Spleen (tissue), 11 donors: ENCODE measurements around the gene LKAAEAR1. TPM values are rescaled to one million over a fixed set of nuclear protein-coding genes. Genes with fewer than 3 reads are reported as not detected.
A peak's percentile ranks its signal among the peaks of the same experiment; 100 is the strongest.

Experiments used
- DNase-seq: peaks from one replicate; pipeline ENCODE4 v3.0.0-alpha.2; 2020
- H3K27ac ChIP-seq, 8 donors: fragments of 200-600 bp; sonication (generic) in 7 of 8; 1 replicate in 4 of 8; 2 replicates in 4 of 8; pipeline versions ENCODE4 v1.5.0 to v1.8.0; 2016 to 2021; ENCODE audit warnings: inconsistent platforms in 4 of 8, mild to moderate bottlenecking in 4 of 8, moderate library complexity in 1 of 8
- H3K27me3 ChIP-seq, 7 donors: fragments of 200-600 bp; sonication (generic) in 6 of 7; replicated peaks in 1 of 7; 1 replicate in 4 of 7; 2 replicates in 3 of 7; pipeline versions ENCODE4 v1.5.0 to v1.8.0; 2016 to 2021; ENCODE audit warnings: inconsistent platforms in 3 of 7, mild to moderate bottlenecking in 1 of 7
- H3K36me3 ChIP-seq, 6 donors: fragments of 200-600 bp; sonication (generic) in 5 of 6; 1 replicate in 4 of 6; 2 replicates in 2 of 6; pipeline versions ENCODE4 v1.5.0 to v1.8.0; 2016 to 2021; ENCODE audit warnings: inconsistent platforms in 2 of 6
- H3K4me1 ChIP-seq, 6 donors: fragments of 200-600 bp; sonication (generic) in 5 of 6; 1 replicate in 3 of 6; 2 replicates in 3 of 6; pipeline versions ENCODE4 v1.5.0 to v1.8.0; 2016 to 2021; ENCODE audit warnings: inconsistent platforms in 3 of 6
- H3K4me3 ChIP-seq, 8 donors: fragments of 200-600 bp; sonication (generic) in 7 of 8; 1 replicate in 4 of 8; 2 replicates in 4 of 8; pipeline versions ENCODE4 v1.5.0 to v1.8.0; 2016 to 2021; ENCODE audit warnings: inconsistent platforms in 4 of 8, mild to moderate bottlenecking in 4 of 8, moderate library complexity in 2 of 8
- H3K9me3 ChIP-seq, 8 donors: fragments of 200-600 bp; sonication (generic) in 7 of 8; 1 replicate in 4 of 8; 2 replicates in 4 of 8; pipeline versions ENCODE4 v1.5.0 to v1.8.0; 2016 to 2021; ENCODE audit warnings: inconsistent platforms in 4 of 8
- POLR2A ChIP-seq, 3 donors: fragments of 450-650 bp; IDR thresholded peaks; one replicate each; pipeline ENCODE4 v1.5.1; 2017; ENCODE audit warnings: antibody characterized with exemption in 3 of 3, mild to moderate bottlenecking in 1 of 3
- POLR2AphosphoS5 ChIP-seq, 3 donors: sonication (generic); formaldehyde crosslinking; IDR thresholded peaks; one replicate each; pipeline ENCODE4 v1.5.1; 2017; ENCODE audit warnings: antibody characterized with exemption in 3 of 3
- WGBS, 5 donors: extraction: QIAGEN DNeasy Blood & Tissue Kit in 3 of 5; methylation state at CpG; one replicate each; pipeline versions ENCODE4 v1.1.5 to v1.1.7; 2013 to 2018; 5-methylcytosine and 5-hydroxymethylcytosine counted together
- intact Hi-C: fragments of 100-400 bp; cut with DNase I; formaldehyde crosslinking; loops from one replicate; pipeline ENCODE4 v1.15.0; 2023; ENCODE audit warnings: low total_unique reads
- polyA plus RNA-seq, 3 donors: library from polyadenylated mRNA; stranded (reverse); fragments of 200-250 nt; gene quantifications; one replicate each; pipeline ENCODE4 v1.2.1, GENCODE V29; 2013
- total RNA-seq, 7 donors: library from RNA; depleted of rRNA in 3 of 7; stranded (reverse); fragments of >200 nt in 3 of 7; fragmentation: NEBNext Ultra II Directional in 4 of 7; extraction: Animal tissue kit (Norgen Biotek cat#: 25700) in 4 of 7; gene quantifications; one replicate each; pipeline versions ENCODE4 v1.1.0 to v1.2.1, GENCODE V29; 2016 to 2021
- TF ChIP-seq, protein P1 (sequence below), 11 experiments: fragments of 200-600 bp in 7 of 11; fragments of 450-650 bp in 4 of 11; sonication (generic) in 4 of 11; IDR thresholded peaks in 8 of 11; conservative IDR thresholded peaks in 3 of 11; 1 replicate in 7 of 11; 2 replicates in 4 of 11; pipeline versions ENCODE4 v1.4.0 to v1.8.0; 2016 to 2021; ENCODE audit warnings: antibody characterized with exemption in 11 of 11, inconsistent platforms in 4 of 11, mild to moderate bottlenecking in 1 of 11
- donor health status: healthy with polysubstance abuse.
- donor health status: DM: no; HTN: no; CAD: no; lungs with moderate emphysema.
- donor health status: DM: no; HTN: no; CAD: no.
- donor health status: Bipolar disorder and iron deficiency.
- donor health status: healthy.
- donor health status: DM: no; HTN: no; CAD: no.
- donor health status: DM: yes; HTN: yes; CAD: no.

LKAAEAR1 gene
- total and polyA plus RNA-seq, 10 donors, result 0.26 to 0.66 (median 0.51) TPM; not detected in 6

DNA sequence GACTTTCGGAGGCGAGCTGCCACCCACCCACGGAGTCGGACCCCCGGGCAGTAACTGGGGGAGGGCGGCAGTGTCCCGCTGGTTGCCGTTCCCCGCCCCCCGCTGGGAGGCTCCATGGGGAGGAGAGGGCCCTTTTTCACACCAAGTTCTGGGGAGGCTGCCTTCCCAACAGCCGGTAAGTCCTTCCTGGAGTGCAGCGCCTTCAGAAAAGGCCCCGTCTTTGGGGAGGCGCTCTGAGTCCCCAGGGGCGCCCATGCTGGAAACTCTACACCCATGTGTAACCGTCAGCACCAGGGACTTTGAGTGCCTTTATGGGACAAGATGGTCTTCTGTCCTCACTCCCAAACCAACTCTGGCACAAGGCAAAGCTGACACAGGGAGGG lies 34.3 kb downstream of the LKAAEAR1 start:
- Histone ChIP-seq H3K27me3 (peaks cover 0 to 94% (median 30%) of the 10 kb centered on the region in 7 donors), H3K27ac (peak overlapping the region; percentile 56 to 91 (median 85)), H3K36me3 (peaks cover 0 to 15% (median 0%) of the 10 kb centered on the region in 6 donors), H3K4me3 (peak overlapping the region in 7 of 8 donors; percentile 0 to 73 (median 44)), H3K9me3 (no peaks in the 10 kb centered on the region), H3K4me1 (peaks cover 5 to 97% (median 65%) of the 10 kb centered on the region in 6 donors)
- intact Hi-C loops, result no loop called here
- TF ChIP-seq POLR2A (IDR thresholded peaks at IDR 0.05) (no peak), POLR2AphosphoS5 (IDR thresholded peaks at IDR 0.05) (no peak)
- TF ChIP-seq, protein P1, sequence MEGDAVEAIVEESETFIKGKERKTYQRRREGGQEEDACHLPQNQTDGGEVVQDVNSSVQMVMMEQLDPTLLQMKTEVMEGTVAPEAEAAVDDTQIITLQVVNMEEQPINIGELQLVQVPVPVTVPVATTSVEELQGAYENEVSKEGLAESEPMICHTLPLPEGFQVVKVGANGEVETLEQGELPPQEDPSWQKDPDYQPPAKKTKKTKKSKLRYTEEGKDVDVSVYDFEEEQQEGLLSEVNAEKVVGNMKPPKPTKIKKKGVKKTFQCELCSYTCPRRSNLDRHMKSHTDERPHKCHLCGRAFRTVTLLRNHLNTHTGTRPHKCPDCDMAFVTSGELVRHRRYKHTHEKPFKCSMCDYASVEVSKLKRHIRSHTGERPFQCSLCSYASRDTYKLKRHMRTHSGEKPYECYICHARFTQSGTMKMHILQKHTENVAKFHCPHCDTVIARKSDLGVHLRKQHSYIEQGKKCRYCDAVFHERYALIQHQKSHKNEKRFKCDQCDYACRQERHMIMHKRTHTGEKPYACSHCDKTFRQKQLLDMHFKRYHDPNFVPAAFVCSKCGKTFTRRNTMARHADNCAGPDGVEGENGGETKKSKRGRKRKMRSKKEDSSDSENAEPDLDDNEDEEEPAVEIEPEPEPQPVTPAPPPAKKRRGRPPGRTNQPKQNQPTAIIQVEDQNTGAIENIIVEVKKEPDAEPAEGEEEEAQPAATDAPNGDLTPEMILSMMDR (IDR thresholded peaks at IDR 0.05 in 8 of 11, conservative IDR thresholded peaks at IDR 0.05 in 3 of 11), result no peak
- DNase-seq, result no peak
- WGBS, 5 donors, result 7 to 28% (median 16%) methylated on average over 13 to 16 of the region's 16 CpGs

DNA sequence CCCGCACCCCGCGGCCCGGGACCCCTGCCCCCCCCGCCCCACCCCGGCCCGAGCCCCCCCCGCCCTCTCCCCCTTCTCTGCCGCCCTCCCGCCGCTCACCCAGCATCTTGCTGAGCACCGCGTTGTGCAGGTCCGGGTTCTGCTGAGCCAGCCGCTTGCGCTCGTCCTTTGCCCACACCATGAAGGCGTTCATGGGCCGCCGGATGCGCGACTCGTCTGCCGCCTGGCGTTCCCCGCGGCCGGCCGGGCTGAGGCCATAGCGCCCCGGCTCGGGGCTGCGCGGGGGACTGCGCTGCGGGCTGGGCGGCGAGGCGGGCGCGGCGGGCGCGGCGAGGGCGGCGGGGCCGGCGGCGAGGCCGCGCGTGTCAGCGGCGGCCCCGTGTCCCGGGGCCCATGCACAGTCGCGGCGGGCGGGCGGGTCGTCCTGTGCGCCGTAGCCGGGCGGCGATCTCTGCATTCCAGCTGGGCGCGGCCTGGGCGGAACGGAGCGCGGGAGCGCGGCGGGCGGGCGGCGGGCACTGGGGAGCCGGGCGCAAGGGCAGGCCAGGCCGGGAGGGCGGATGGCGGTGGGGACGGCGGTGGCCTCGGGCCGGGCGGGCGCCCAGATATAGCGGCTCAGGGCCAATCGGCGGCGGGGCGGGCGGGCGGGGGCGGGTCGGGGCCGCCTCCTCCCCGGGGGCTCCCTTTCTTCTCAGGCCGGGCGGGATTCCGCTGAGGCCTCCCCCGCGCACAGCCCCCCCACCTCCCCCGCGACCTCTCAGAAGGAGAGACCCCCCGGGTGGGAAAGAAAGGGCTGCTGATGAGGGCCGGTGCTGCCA lies 34.9 kb downstream of the LKAAEAR1 start, which contains the start of gene SOX18:
TSS of gene SOX18 (minus strand) at position 580 of the 818 bp plus-strand sequence. CDS start at position 457, 123 bp downstream.
- H3K27ac ChIP-seq, result peak within 1 kb of the TSS; percentile 56 to 91 (median 85)
- 1 to 2% (median 1%) methylated on average over 28 to 111 of the region's 111 CpGs for WGBS, 5 donors
- H3K27me3 ChIP-seq, result peaks cover 0 to 91% (median 30%) of the 10 kb centered on the region in 7 donors
- TF ChIP-seq POLR2A (IDR thresholded peaks at IDR 0.05) (no peak), POLR2AphosphoS5 (IDR thresholded peaks at IDR 0.05) (peak; percentile 73 to 85 (median 81))
- peak; percentile 84 for DNase-seq
- H3K4me1 ChIP-seq, result peaks cover 5 to 97% (median 63%) of the 10 kb centered on the region in 6 donors
- peak within 1 kb of the TSS; percentile 2 to 73 (median 56) for H3K4me3 ChIP-seq
- peaks cover 0 to 15% (median 0%) of the 10 kb centered on the region in 6 donors for H3K36me3 ChIP-seq
- no peaks in the 10 kb centered on the region for H3K9me3 ChIP-seq
- intact Hi-C loops, result no loop called here

DNA sequence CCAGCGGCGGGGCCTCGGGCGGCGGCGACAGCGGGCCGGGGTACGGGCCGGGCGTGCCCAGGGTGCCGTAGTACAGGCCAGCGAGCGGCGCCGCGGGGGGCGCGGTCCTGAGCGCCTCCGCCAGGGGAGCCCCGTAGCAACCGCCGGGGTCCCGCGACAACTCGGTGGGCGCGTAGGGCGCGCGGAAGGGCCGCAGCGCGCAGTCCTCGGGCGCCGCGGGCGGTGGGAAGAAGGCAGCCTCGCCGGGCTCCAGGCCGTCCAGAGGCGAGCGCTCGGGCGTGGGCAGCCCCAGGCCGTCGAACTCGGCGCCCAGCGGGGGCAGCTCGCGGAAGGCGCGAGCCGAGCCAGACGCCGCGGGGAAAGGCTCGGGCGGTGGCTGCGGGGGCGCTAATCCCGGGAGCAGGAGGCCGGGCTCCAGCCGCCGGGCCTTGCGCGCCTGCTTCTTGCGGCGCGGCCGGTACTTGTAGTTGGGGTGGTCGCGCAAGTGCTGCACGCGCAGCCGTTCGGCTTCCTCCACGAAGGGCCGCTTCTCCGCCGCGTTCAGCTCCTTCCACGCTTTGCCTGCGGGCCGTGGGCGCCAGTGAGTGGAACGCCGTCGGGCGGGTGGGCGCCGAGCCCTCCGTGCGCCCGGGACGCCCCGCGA lies 35.7 kb downstream of the LKAAEAR1 start:
- Histone ChIP-seq H3K27ac (peak overlapping the region in 7 of 8 donors; percentile 20 to 87 (median 69)), H3K36me3 (peaks cover 0 to 15% (median 0%) of the 10 kb centered on the region in 6 donors), H3K4me3 (peak overlapping the region; percentile 2 to 73 (median 56)), H3K9me3 (no peaks in the 10 kb centered on the region), H3K4me1 (peaks cover 5 to 95% (median 58%) of the 10 kb centered on the region in 6 donors), H3K27me3 (peaks cover 0 to 83% (median 30%) of the 10 kb centered on the region in 7 donors)
- WGBS, 5 donors, result 9 to 30% (median 24%) methylated on average over 29 to 101 of the region's 101 CpGs
- no peak for DNase-seq
- intact Hi-C loops, result no loop called here
- TF ChIP-seq, protein P1 (IDR thresholded peaks at IDR 0.05 in 8 of 11, conservative IDR thresholded peaks at IDR 0.05 in 3 of 11), result peak in 1 of 11 experiments; percentile 14
- no peak for TF ChIP-seq POLR2AphosphoS5 (IDR thresholded peaks at IDR 0.05)
- no peak for TF ChIP-seq POLR2A (IDR thresholded peaks at IDR 0.05)

DNA sequence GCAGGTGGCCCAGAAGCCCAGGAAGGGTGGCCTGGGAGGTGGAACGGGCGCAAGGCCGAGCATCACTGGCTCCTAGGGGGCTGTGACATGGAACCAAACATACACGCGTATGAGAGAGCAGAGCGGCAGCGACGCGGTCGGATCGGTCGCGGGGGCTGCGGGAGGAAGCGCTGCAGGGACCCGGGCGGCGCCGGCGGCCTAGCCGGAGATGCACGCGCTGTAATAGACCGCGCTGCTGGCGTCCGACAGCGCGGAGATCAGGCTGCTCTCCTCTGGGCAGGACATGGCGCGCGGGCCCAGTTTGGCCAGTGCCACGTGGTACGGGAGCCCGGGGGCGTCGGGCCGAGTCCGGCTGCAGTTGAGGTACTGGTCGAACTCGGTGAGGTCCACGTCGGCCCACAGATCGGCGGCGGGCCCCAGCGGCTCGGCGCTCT lies 36.2 kb downstream of the LKAAEAR1 start:
- WGBS, 5 donors, result 15 to 46% (median 40%) methylated on average over 35 to 49 of the region's 49 CpGs
- peaks cover 5 to 95% (median 53%) of the 10 kb centered on the region in 6 donors for H3K4me1 ChIP-seq
- peaks cover 0 to 15% (median 0%) of the 10 kb centered on the region in 6 donors for H3K36me3 ChIP-seq
- peak in 2 of 3 donors; percentile 25 to 27 for TF ChIP-seq POLR2AphosphoS5 (IDR thresholded peaks at IDR 0.05)
- TF ChIP-seq, protein P1 (IDR thresholded peaks at IDR 0.05 in 8 of 11, conservative IDR thresholded peaks at IDR 0.05 in 3 of 11), result no peak
- TF ChIP-seq POLR2A (IDR thresholded peaks at IDR 0.05), result no peak
- no peak for DNase-seq
- H3K4me3 ChIP-seq, result peak overlapping the region; percentile 2 to 73 (median 56)
- peaks cover 0 to 78% (median 30%) of the 10 kb centered on the region in 7 donors for H3K27me3 ChIP-seq
- peak overlapping the region in 5 of 8 donors; percentile 57 to 87 (median 83) for H3K27ac ChIP-seq
- intact Hi-C loops, result no loop called here
- H3K9me3 ChIP-seq, result no peaks in the 10 kb centered on the region
